ENCODE data around the gene AFAP1. TPM values are rescaled to one million over a fixed set of nuclear protein-coding genes. Genes with fewer than 3 reads are reported as not detected.

AFAP1 gene
- total and polyA plus RNA-seq, 5 donors from 2014 or later, result 1.8 to 5.0 (median 2.2) TPM

DNA sequence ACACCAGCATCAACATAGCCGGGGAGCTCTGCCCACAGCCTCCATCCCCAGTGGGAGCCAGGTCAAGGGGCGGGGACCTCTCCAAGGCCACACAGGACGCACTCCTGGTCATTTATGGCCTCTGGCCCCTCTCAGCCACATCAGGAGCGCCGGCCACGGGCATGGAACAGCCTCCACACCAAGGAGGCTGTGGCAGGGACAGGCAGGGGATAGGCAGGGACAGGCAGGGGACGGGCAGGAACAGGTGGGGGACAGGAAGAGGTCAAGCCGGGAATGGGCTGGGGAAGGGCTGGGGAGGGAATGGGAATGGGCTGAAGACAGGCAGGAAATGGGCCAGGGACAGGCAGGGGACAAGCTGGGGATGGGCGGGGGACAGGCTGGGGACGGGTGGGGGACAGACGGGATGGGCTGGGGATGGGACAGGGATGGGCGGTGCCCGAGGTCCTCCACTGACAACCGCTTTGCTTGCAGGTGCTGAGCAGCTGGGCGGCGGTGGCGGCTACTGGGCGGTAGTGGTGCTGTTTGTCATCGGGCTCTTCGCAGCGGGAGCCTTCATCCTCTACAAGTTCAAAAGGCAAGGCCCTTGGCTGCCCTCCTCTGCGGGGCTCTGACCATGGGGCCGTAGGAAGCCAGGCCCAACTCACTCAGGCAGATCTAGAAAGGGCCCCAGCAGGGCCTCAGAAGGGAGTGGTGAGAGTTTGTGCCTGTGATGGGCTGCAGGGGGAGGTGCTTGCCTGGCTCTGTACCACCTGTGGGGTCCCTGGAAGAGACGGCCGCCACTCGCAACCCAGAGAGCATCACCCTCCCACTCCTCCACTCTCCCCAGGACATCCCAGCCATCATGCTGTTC, 205.6 kb downstream of the AFAP1 start:
- ATAC-seq (ENCODE audit: low read depth in 2 of 2) (no peak), DNase-seq (no peak)
- H3K36me3 Mint-ChIP-seq, result no peaks in the 10 kb centered on the region
- peaks cover 5% of the 10 kb centered on the region for H3K27me3 Mint-ChIP-seq
- no peak overlapping the region for H3K27ac ChIP-seq (ENCODE audit: insufficient read depth, low read length, poor library complexity, severe bottlenecking)
- no peak overlapping the region for H3K4me3 ChIP-seq (ENCODE audit: low read depth, low read length)
- H3K9me3 Mint-ChIP-seq, result no peaks in the 10 kb centered on the region
- H3K9me3 ChIP-seq (ENCODE audit: control insufficient read depth in 2 of 2, low read length in 2 of 2), result no peaks in the 10 kb centered on the region
- H3K27me3 ChIP-seq (ENCODE audit: control insufficient read depth, insufficient read depth, low read length), result no peaks in the 10 kb centered on the region
- no peaks in the 10 kb centered on the region for H3K4me1 ChIP-seq (ENCODE audit: control insufficient read depth, insufficient read depth, low read length, poor library complexity, severe bottlenecking)
- H3K27ac Mint-ChIP-seq, result peak overlapping the region in 1 of 3 donors; percentile 42
- H3K4me3 Mint-ChIP-seq, result no peak overlapping the region
- no peaks in the 10 kb centered on the region for H3K36me3 ChIP-seq (ENCODE audit: control insufficient read depth, insufficient read depth, low read length)
- no peaks in the 10 kb centered on the region for H3K4me1 Mint-ChIP-seq

- Mint-ChIP-seq H3K27me3 (peaks cover 5% of the 10 kb centered on the region), H3K4me1 (no peaks in the 10 kb centered on the region), H3K9me3 (no peaks in the 10 kb centered on the region), H3K36me3 (no peaks in the 10 kb centered on the region), H3K4me3 (no peak overlapping the region), H3K27ac (peak overlapping the region in 1 of 3 donors; percentile 42)
- H3K4me1 ChIP-seq (ENCODE audit: control insufficient read depth, insufficient read depth, low read length, poor library complexity, severe bottlenecking), result no peaks in the 10 kb centered on the region
- H3K27me3 ChIP-seq (ENCODE audit: control insufficient read depth, insufficient read depth, low read length), result no peaks in the 10 kb centered on the region
- DNase-seq (no peak), ATAC-seq (ENCODE audit: low read depth in 2 of 2) (no peak)
- no peaks in the 10 kb centered on the region for H3K36me3 ChIP-seq (ENCODE audit: control insufficient read depth, insufficient read depth, low read length)
- no peaks in the 10 kb centered on the region for H3K9me3 ChIP-seq (ENCODE audit: control insufficient read depth in 2 of 2, low read length in 2 of 2)
- no peak overlapping the region for H3K27ac ChIP-seq (ENCODE audit: insufficient read depth, low read length, poor library complexity, severe bottlenecking)
- H3K4me3 ChIP-seq (ENCODE audit: low read depth, low read length), result no peak overlapping the region
Measured at GRCh38 chr4:7733201-7733600, 206.5 kb downstream of the AFAP1 start.

DNA sequence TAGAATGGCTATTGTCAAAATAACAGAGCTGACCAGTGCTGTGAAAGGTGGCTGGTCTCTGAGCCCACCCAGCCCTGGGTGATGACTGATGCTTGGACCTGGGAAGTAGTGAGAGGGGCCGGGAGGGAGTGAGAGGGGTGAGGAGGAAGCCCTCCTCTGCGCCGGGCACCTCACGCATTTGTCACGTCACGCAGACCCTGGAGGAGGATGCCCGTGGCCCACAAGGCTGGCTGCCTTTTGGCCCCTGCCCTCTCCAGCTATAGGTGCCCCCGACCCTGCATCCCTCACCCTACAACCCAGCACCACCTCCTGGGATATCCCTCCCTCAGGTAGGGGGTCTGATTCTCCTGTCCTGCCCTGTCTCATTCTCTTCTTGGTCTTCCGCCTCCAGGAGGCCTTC, 207.4 kb downstream of the AFAP1 start:
- Histone ChIP-seq H3K4me3 (ENCODE audit: low read depth, low read length) (no peak overlapping the region), H3K27ac (ENCODE audit: insufficient read depth, low read length, poor library complexity, severe bottlenecking) (no peak overlapping the region), H3K9me3 (ENCODE audit: control insufficient read depth in 2 of 2, low read length in 2 of 2) (no peaks in the 10 kb centered on the region), H3K4me1 (ENCODE audit: control insufficient read depth, insufficient read depth, low read length, poor library complexity, severe bottlenecking) (no peaks in the 10 kb centered on the region), H3K36me3 (ENCODE audit: control insufficient read depth, insufficient read depth, low read length) (no peaks in the 10 kb centered on the region), H3K27me3 (ENCODE audit: control insufficient read depth, insufficient read depth, low read length) (no peaks in the 10 kb centered on the region)
- Mint-ChIP-seq H3K9me3 (no peaks in the 10 kb centered on the region), H3K27ac (no peak overlapping the region), H3K27me3 (peaks cover 5% of the 10 kb centered on the region), H3K4me1 (no peaks in the 10 kb centered on the region), H3K36me3 (no peaks in the 10 kb centered on the region), H3K4me3 (no peak overlapping the region)
- DNase-seq, result no peak
- no peak for ATAC-seq (ENCODE audit: low read depth in 2 of 2)

DNA sequence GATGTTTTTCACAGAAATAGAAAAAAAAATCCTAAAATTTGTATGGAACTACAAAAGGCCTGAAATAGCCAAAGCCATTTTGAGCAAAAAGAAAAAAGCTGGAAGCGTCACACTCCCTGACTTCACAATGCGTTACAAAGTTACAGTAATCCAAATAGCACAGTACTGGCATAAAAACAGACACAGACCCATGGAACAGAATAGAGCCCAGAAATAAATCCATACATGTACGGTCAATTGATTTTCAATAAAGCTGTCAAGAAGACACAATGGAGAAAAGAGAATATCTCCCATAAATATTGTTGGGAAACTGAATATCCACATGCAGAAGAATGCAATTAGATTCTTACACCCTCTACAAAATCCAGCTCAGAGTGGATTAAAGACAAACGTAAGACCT, 208.2 kb downstream of the AFAP1 start:
- H3K9me3 Mint-ChIP-seq, result no peaks in the 10 kb centered on the region
- H3K27me3 ChIP-seq (ENCODE audit: control insufficient read depth, insufficient read depth, low read length), result no peaks in the 10 kb centered on the region
- H3K4me1 Mint-ChIP-seq, result no peaks in the 10 kb centered on the region
- no peaks in the 10 kb centered on the region for H3K9me3 ChIP-seq (ENCODE audit: control insufficient read depth in 2 of 2, low read length in 2 of 2)
- H3K27me3 Mint-ChIP-seq, result peaks cover 5% of the 10 kb centered on the region
- H3K27ac Mint-ChIP-seq, result no peak overlapping the region
- H3K27ac ChIP-seq (ENCODE audit: insufficient read depth, low read length, poor library complexity, severe bottlenecking), result no peak overlapping the region
- ATAC-seq (ENCODE audit: low read depth in 2 of 2) (no peak), DNase-seq (no peak)
- no peaks in the 10 kb centered on the region for H3K36me3 ChIP-seq (ENCODE audit: control insufficient read depth, insufficient read depth, low read length)
- no peaks in the 10 kb centered on the region for H3K36me3 Mint-ChIP-seq
- H3K4me3 ChIP-seq (ENCODE audit: low read depth, low read length), result no peak overlapping the region
- no peaks in the 10 kb centered on the region for H3K4me1 ChIP-seq (ENCODE audit: control insufficient read depth, insufficient read depth, low read length, poor library complexity, severe bottlenecking)
- no peak overlapping the region for H3K4me3 Mint-ChIP-seq

- Mint-ChIP-seq H3K9me3 (peaks cover 0 to 2% (median 0%) of the 10 kb centered on the region in 7 donors), H3K27ac (no peak overlapping the region), H3K36me3 (no peaks in the 10 kb centered on the region), H3K27me3 (no peaks in the 10 kb centered on the region), H3K4me1 (no peaks in the 10 kb centered on the region), H3K4me3 (no peak overlapping the region)
- Histone ChIP-seq H3K9me3 (ENCODE audit: control insufficient read depth in 2 of 2, low read length in 2 of 2) (no peaks in the 10 kb centered on the region), H3K27ac (ENCODE audit: insufficient read depth, low read length, poor library complexity, severe bottlenecking) (no peak overlapping the region), H3K27me3 (ENCODE audit: control insufficient read depth, insufficient read depth, low read length) (no peaks in the 10 kb centered on the region), H3K36me3 (ENCODE audit: control insufficient read depth, insufficient read depth, low read length) (no peaks in the 10 kb centered on the region), H3K4me1 (ENCODE audit: control insufficient read depth, insufficient read depth, low read length, poor library complexity, severe bottlenecking) (no peaks in the 10 kb centered on the region), H3K4me3 (ENCODE audit: low read depth, low read length) (no peak overlapping the region)
- no peak for ATAC-seq (ENCODE audit: low read depth in 2 of 2)
- DNase-seq, result no peak
Measured at GRCh38 chr4:7727749-7728148, 211.9 kb downstream of the AFAP1 start.

- Mint-ChIP-seq H3K36me3 (no peaks in the 10 kb centered on the region), H3K27me3 (peaks cover 3% of the 10 kb centered on the region), H3K4me3 (no peak overlapping the region), H3K27ac (no peak overlapping the region), H3K9me3 (peaks cover 0 to 2% (median 0%) of the 10 kb centered on the region in 7 donors), H3K4me1 (peaks cover 0 to 3% (median 0%) of the 10 kb centered on the region in 4 donors)
- Histone ChIP-seq H3K27ac (ENCODE audit: insufficient read depth, low read length, poor library complexity, severe bottlenecking) (no peak overlapping the region), H3K36me3 (ENCODE audit: control insufficient read depth, insufficient read depth, low read length) (no peaks in the 10 kb centered on the region), H3K9me3 (ENCODE audit: control insufficient read depth in 2 of 2, low read length in 2 of 2) (no peaks in the 10 kb centered on the region), H3K4me3 (ENCODE audit: low read depth, low read length) (no peak overlapping the region), H3K27me3 (ENCODE audit: control insufficient read depth, insufficient read depth, low read length) (no peaks in the 10 kb centered on the region), H3K4me1 (ENCODE audit: control insufficient read depth, insufficient read depth, low read length, poor library complexity, severe bottlenecking) (no peaks in the 10 kb centered on the region)
- DNase-seq (no peak), ATAC-seq (ENCODE audit: low read depth in 2 of 2) (no peak)
Measured at GRCh38 chr4:7726665-7727413, 212.8 kb downstream of the AFAP1 start.

DNA sequence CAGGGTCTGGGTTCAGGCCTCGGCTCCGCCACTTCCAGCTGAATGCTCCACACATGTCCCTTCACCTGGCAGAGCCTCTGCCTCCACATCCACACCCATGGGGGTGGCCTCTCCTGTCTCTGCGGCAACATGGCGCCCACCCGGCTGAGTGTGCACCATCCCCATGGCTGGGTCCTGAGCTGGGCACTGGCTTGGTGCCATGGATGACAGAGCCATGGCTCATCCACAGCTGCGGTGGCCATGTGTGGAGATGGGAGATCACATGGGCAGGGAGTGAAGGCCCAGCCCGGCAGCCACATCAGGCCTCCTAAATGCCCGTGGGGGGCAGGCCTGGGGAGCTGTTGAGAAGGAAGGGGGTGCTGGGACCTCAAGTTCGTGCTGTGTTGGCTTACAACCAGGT, 213.7 kb downstream of the AFAP1 start:
- Histone ChIP-seq H3K36me3 (ENCODE audit: control insufficient read depth, insufficient read depth, low read length) (no peaks in the 10 kb centered on the region), H3K9me3 (ENCODE audit: control insufficient read depth in 2 of 2, low read length in 2 of 2) (no peaks in the 10 kb centered on the region), H3K27me3 (ENCODE audit: control insufficient read depth, insufficient read depth, low read length) (no peaks in the 10 kb centered on the region), H3K4me1 (ENCODE audit: control insufficient read depth, insufficient read depth, low read length, poor library complexity, severe bottlenecking) (no peaks in the 10 kb centered on the region), H3K27ac (ENCODE audit: insufficient read depth, low read length, poor library complexity, severe bottlenecking) (no peak overlapping the region), H3K4me3 (ENCODE audit: low read depth, low read length) (no peak overlapping the region)
- H3K27ac Mint-ChIP-seq, result no peak overlapping the region
- H3K4me3 Mint-ChIP-seq, result no peak overlapping the region
- peaks cover 5% of the 10 kb centered on the region for H3K27me3 Mint-ChIP-seq
- peaks cover 0 to 2% (median 0%) of the 10 kb centered on the region in 7 donors for H3K9me3 Mint-ChIP-seq
- DNase-seq (no peak), ATAC-seq (ENCODE audit: low read depth in 2 of 2) (no peak)
- H3K4me1 Mint-ChIP-seq, result peaks cover 0 to 3% (median 0%) of the 10 kb centered on the region in 4 donors
- H3K36me3 Mint-ChIP-seq, result no peaks in the 10 kb centered on the region
